ENCODE measurements around the gene TTC1. TPM values are rescaled to one million over a fixed set of nuclear protein-coding genes. Genes with fewer than 3 reads are reported as not detected.

TTC1 gene
- total and polyA plus RNA-seq, 2 of the 8 experiments (the other 6 are each of a cell fraction or from before 2014, with no cell fraction given): 25.1 to 63.9 TPM

GRCh38 chr5:160044967-160045366, 36.0 kb downstream of the TTC1 start:
- Histone ChIP-seq H3K14ac (ENCODE audit: insufficient read length) (no peak overlapping the region), H3K4ac (replicated peaks; ENCODE audit: insufficient read length, low read depth, low read length) (no peak overlapping the region), H2BK120ac (replicated peaks; ENCODE audit: low read depth, low read length) (no peak overlapping the region), H3K23ac (ENCODE audit: insufficient read length) (no peak overlapping the region), H2BK15ac (ENCODE audit: low read length) (no peak overlapping the region), H3K27ac (ENCODE audit: low read depth, low read length) (peak overlapping the region; percentile 61; the same call in 1 of the 2 replicates), H2BK20ac (ENCODE audit: low read length) (no peak overlapping the region), H3K79me1 (ENCODE audit: low read depth, low read length) (no peaks in the 10 kb centered on the region), H3K18ac (ENCODE audit: extremely low read depth, low read length) (no peak overlapping the region; the same call in 1 of the 2 replicates), H2AFZ (ENCODE audit: low read length) (no peak overlapping the region), H4K20me1 (replicated peaks in 1 of 2; ENCODE audit: control insufficient read depth in 1 of 2, insufficient read depth in 2 of 2, low read length in 2 of 2) (peaks cover 2% of the 10 kb centered on the region in 2 experiments), H3K56ac (replicated peaks; ENCODE audit: insufficient read length, low read depth, low read length) (no peak overlapping the region), H2AK5ac (ENCODE audit: low read depth, low read length) (no peak overlapping the region), H3K9me3 (ENCODE audit: insufficient read depth in 2 of 2, low read depth in 1 of 2, low read length in 1 of 2) (no peaks in the 10 kb centered on the region), H3K27me3 (replicated peaks in 1 of 4; ENCODE audit: control insufficient read depth in 3 of 4, extremely low read depth in 1 of 4, insufficient read depth in 3 of 4, low read length in 3 of 4) (no peaks in the 10 kb centered on the region), H3K79me2 (ENCODE audit: control insufficient read depth in 1 of 2, insufficient read depth in 2 of 2, low read length in 2 of 2) (no peaks in the 10 kb centered on the region), H4K8ac (ENCODE audit: extremely low read depth, insufficient read depth, low read length) (no peak overlapping the region), H3K4me2 (ENCODE audit: insufficient read depth in 1 of 2, low read depth in 2 of 2, low read length in 2 of 2) (peak overlapping the region; percentile 18 to 62; a peak in 3 of 4 replicates), H3K9ac (replicated peaks in 1 of 4; ENCODE audit: extremely low read depth in 1 of 4, low read depth in 3 of 4, low read length in 3 of 4) (no peak overlapping the region), H3K36me3 (ENCODE audit: control insufficient read depth in 2 of 4, insufficient read depth in 4 of 4, low read length in 3 of 4) (peaks cover 0 to 25% (median 12%) of the 10 kb centered on the region in 4 experiments; a peak in 6 of 8 replicates), H2BK12ac (ENCODE audit: low read depth, low read length) (no peak overlapping the region), H3K4me1 (replicated peaks in 1 of 4; ENCODE audit: control insufficient read depth in 3 of 4, insufficient read depth in 4 of 4, low read length in 3 of 4) (peaks cover 5 to 20% (median 12%) of the 10 kb centered on the region in 4 experiments; a peak in 6 of 7 replicates), H4K5ac (ENCODE audit: insufficient read length, low read depth, low read length) (no peak overlapping the region), H4K91ac (replicated peaks; ENCODE audit: insufficient read length, low read length) (no peak overlapping the region), H3K23me2 (ENCODE audit: low read depth, low read length) (no peaks in the 10 kb centered on the region; the same call in 1 of the 2 replicates), H2BK5ac (ENCODE audit: low read depth, low read length) (no peak overlapping the region), H3K4me3 (ENCODE audit: extremely low read depth in 1 of 4, insufficient read depth in 2 of 4, low read depth in 3 of 4, low read length in 4 of 4) (peak overlapping the region in 1 of 4 experiments; percentile 44; a peak in 2 of 8 replicates)
- WGBS, 2 experiments (ENCODE audit: extremely low coverage in 1 of 2, insufficient coverage in 1 of 2, insufficient read length in 1 of 2, insufficient replicate concordance in 2 of 2, low coverage in 1 of 2, low lambda C conversion rate in 2 of 2, missing lambda C conversion rate in 1 of 2): 29% methylated on average over 3 of the region's 3 CpGs; no CpG with 5 or more reads in 1 of the 2 experiments
- ChIA-PET POLR2A (ENCODE audit: partially characterized antibody) (interaction anchor here (0.8 to 1.1 kb wide), 4 partner anchors 16 to 142 kb away, joined by 3 to 5 read pairs (median 4); no protein-coding TSS in a partner anchor), CTCF (ENCODE audit: partially characterized antibody) (interaction anchor here (0.8 to 1.5 kb wide), 5 partner anchors 10 to 127 kb away, joined by 3 to 12 read pairs (median 3); no protein-coding TSS in a partner anchor)
- no peak for TF ChIP-seq GABPA (IDR thresholded peaks at IDR 0.05; ENCODE audit: borderline replicate concordance, insufficient read depth, low read length)
- 0 out of 2 replicates have a peak, but pooled peaks have one; percentile 30 for TF ChIP-seq CEBPB (IDR thresholded peaks at IDR 0.05; ENCODE audit: low read depth, low read length)
- TF ChIP-seq TAF7 (optimal IDR thresholded peaks at IDR 0.05; ENCODE audit: borderline replicate concordance, low read depth, low read length): no peak
- TF ChIP-seq E2F6 (IDR thresholded peaks at IDR 0.05): no peak
- TF ChIP-seq TEAD4 (IDR thresholded peaks at IDR 0.05; ENCODE audit: low read depth, low read length): 0 out of 2 replicates have a peak, but pooled peaks have one; percentile 10
- TF ChIP-seq TCF12 (IDR thresholded peaks at IDR 0.05; ENCODE audit: low read depth, low read length): no peak
- TF ChIP-seq CREB1 (IDR thresholded peaks at IDR 0.05): no peak
- no peak for TF ChIP-seq SIX5 (IDR thresholded peaks at IDR 0.05; ENCODE audit: low read depth, low read length)
- TF ChIP-seq FOSL1 (IDR thresholded peaks at IDR 0.05; ENCODE audit: insufficient read depth, low read depth, low read length): no peak
- DNase-seq (ENCODE audit: low read depth in 1 of 2, low spot score in 2 of 2) (no peak), FAIRE-seq (peak; percentile 19)

All from H1 (cell line).